ENCODE results near the gene FZD10.

FZD10 gene

DNA sequence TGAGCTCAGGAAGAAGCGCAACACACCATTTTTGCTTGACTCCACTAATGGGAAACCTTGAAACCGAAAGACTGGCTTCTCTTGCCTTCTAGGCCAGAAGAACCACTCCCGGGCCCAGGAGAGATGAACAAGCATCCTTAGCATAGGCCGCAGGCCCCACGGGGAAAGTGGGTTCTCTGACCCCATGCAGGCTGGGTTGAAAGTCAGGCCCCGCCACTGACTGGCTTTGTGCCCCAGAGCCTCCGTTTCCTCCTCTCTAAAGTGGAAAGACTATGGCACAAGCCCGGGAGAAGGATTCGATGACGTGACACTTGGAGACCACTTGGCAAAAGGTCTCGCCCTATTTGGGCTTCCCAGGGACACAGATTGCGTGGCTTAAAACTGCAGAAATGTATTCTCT is 9.9 kb upstream of the FZD10 start:
- DNase-seq, result no peak

- no peak for DNase-seq
These were observed 8.5 kb upstream of the FZD10 start for GRCh38 chr12:130153803-130154202.

DNA sequence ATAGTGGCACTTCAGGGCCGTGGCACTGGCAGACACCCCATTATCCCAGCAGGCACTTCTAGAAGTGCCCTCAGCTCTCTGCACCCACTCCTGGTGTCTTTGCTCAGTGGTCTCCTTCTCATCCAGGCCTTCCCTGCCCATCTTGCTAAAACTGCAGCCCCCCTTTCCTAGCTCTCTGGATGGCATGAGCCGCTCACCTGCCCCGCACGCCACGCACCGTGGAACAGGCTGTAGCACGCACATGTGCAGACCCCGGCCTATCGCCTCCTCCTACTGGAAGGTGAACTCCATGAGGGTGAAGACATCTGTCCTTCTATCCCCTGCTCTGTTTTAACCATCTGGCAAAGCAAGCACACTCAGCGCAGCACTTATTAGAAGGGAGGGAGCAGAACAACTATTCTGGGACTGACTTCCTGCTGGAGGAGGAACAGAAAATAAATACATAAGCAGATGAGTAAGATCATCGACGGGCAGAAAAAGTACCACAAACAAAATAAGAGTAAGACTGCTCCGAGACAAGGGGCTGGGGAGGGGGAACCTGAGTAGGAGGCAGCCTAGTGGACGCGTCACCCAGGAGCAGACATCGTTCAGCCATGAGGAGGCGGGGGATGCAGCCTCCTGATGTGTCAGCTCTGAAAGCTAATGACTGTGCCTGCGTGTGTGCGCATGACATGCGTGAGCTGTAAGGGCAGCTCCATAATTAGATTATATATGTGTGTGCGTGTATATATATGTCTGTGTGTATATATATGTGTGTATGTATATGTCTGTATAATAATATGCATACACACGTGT is 7.8 kb upstream of the FZD10 start:
- no peak for DNase-seq

- no peak for DNase-seq
These were observed 6.7 kb upstream of the FZD10 start for GRCh38 chr12:130155416-130156073.

DNA sequence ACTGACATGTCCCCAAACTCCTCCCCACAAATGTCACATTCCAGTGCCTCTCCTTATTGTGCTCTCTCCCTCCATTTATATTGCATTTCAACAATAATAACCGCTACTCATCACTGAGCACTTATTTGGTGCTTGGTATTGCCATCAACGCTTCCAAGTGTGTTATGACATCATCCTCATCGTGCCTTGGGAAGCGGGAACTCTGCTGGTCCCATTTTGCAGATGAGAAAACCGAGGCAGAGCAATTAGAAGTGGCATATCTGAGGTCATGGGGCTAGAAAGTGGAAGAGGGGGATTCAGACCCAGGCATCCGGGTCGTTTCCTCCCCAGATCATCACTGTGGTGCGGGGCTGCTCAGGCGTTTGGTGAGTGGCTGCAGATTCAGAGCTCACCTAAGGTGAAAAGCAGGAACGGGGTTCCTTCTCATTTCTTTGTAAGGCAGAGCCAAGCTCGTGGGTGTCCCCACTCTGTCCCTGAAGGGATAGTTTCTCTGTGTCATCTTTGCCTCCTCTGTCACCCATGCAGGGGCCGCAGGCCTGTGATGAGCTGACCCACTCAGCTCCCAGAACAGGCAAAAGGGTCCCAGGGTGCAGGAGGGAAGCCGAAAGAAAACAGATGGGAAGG is 5.5 kb upstream of the FZD10 start:
- no peak for DNase-seq

- DNase-seq, result no peak
These were observed 4.1 kb upstream of the FZD10 start for GRCh38 chr12:130157998-130158753.

DNA sequence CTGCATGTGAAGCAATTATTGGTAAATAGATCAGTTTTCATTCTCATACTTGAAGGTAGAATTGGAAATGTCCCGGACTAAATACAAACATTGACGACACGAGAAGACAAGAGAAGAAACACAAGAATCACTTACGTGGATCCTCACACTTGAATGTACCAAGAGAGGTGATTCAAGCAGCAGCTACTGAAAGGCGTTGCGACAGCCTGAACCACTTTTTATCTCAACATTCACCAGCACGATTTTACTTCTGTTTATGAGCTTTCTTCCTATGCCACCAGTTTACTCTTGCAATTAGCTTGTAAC is 3.6 kb upstream of the FZD10 start:
- no peak for DNase-seq

GRCh38 chr12:130160306-130160705 is 2.0 kb upstream of the FZD10 start:
- DNase-seq, result no peak

DNA sequence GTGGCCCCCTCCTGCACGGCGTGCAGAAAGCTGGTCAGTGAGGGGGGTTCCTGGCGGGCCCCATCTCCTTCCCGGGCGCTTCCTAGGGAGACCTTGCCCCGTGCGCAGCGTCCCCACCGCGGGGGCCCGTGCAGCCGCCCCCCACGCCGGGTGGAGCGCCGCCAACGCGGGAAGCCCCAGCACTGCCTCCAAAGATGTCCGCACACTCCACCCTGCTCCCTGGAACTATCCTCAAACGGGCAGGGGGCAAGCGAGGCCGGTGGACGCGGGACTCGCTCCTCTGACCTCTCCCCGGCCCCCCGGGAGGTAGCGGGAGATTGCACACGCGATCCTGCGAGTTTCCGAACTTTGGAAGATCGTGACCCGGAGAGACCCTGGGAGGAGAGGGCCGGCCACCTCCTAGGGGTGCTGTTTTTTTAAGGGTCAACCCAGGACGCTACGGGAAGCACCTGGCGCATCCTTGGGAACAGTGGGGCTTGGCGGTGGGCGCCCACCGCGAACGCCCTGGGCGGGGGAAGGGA is 1.5 kb upstream of the FZD10 start:
- no peak for DNase-seq

GRCh38 chr12:130161261-130162243 is 712 bp upstream of the FZD10 start:
- DNase-seq, result peak in 1 of 56 donors; percentile 7

- no peak for DNase-seq
These were observed 639 bp downstream of the FZD10 start for GRCh38 chr12:130162745-130163460.

- no peak for DNase-seq
These were observed 1.4 kb downstream of the FZD10 start for GRCh38 chr12:130163461-130164215.

DNA sequence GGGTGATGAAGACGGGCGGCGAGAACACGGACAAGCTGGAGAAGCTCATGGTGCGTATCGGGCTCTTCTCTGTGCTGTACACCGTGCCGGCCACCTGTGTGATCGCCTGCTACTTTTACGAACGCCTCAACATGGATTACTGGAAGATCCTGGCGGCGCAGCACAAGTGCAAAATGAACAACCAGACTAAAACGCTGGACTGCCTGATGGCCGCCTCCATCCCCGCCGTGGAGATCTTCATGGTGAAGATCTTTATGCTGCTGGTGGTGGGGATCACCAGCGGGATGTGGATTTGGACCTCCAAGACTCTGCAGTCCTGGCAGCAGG is 1.9 kb downstream of the FZD10 start:
- no peak for DNase-seq

GRCh38 chr12:130164936-130165335 is 2.7 kb downstream of the FZD10 start:
- no peak for DNase-seq

- DNase-seq, result no peak
These were observed 4.0 kb downstream of the FZD10 start for GRCh38 chr12:130166306-130166705.

GRCh38 chr12:130167537-130167936 is 5.3 kb downstream of the FZD10 start:
- DNase-seq, result no peak

DNA sequence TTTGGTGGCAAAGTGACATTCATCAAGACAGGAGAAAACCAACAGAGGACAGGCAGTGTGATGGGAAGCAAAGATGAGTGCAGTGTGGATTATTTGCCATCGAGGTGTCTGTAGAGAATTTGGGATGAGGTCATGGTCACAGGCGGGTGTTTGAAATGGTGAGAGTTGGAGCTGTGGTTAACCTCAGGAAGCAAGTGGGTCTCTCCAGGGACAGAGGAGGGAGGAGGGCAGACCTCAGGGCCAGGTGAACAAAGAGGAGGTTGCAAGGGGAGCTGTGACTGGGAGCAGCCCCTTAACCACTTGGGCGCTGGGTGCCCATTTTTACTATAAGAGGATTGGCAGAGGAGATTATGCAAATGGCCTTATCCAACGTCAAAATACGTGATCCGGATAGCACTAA is 7.0 kb downstream of the FZD10 start:
- no peak for DNase-seq

- DNase-seq, result no peak
These were observed 7.7 kb downstream of the FZD10 start for GRCh38 chr12:130169924-130170323.

GRCh38 chr12:130170611-130171010 is 8.3 kb downstream of the FZD10 start:
- no peak for DNase-seq
